HG02870 (cell line): ENCODE measurements around the gene GAGE12J.
"Not testable (repeated sequence)": the region's sequence is repeated elsewhere in the genome, so short reads cannot be mapped to it uniquely, and the experiment has no call there.

Experiments used
- ATAC-seq: cut with Tn5 transposase; IDR thresholded peaks from one replicate; pipeline ENCODE4 v1.9.1; 2021; ENCODE audit warnings: mild to moderate bottlenecking, moderate library complexity; ENCODE audit not compliant: unreplicated experiment

Gene GAGE12J

GRCh38 chrX:49321737-49322136, at the start of gene GAGE12J:
Gene GAGE12J, plus strand, starts transcription at chrX:49322037. Its CDS starts 1,157 bp downstream, at chrX:49323194.
- ATAC-seq, result not testable (repeated sequence)

GRCh38 chrX:49272421-49272820, 49.4 kb upstream of the GAGE12J start:
- ATAC-seq, result no peak

- no peak for ATAC-seq
Measured at GRCh38 chrX:49273181-49273727, 48.6 kb upstream of the GAGE12J start.

- ATAC-seq, result no peak
Measured at GRCh38 chrX:49276207-49276606, 45.6 kb upstream of the GAGE12J start.

GRCh38 chrX:49276671-49277534, 44.9 kb upstream of the GAGE12J start:
- ATAC-seq, result no peak

GRCh38 chrX:49277535-49277830, 44.4 kb upstream of the GAGE12J start:
- no peak for ATAC-seq

GRCh38 chrX:49278081-49278480, 43.8 kb upstream of the GAGE12J start:
- ATAC-seq, result no peak

- no peak for ATAC-seq
Measured at GRCh38 chrX:49282647-49283011, 39.2 kb upstream of the GAGE12J start.

GRCh38 chrX:49284212-49284611, 37.6 kb upstream of the GAGE12J start:
- ATAC-seq, result no peak

GRCh38 chrX:49286136-49286535, 35.7 kb upstream of the GAGE12J start:
- ATAC-seq, result no peak

GRCh38 chrX:49286581-49286980, 35.3 kb upstream of the GAGE12J start:
- no peak for ATAC-seq

GRCh38 chrX:49287665-49288064, 34.2 kb upstream of the GAGE12J start:
- ATAC-seq, result no peak

- ATAC-seq, result no peak
Measured at GRCh38 chrX:49290215-49290614, 31.6 kb upstream of the GAGE12J start.

- ATAC-seq, result peak; percentile 73
Measured at GRCh38 chrX:49291615-49292337, 30.1 kb upstream of the GAGE12J start.

GRCh38 chrX:49292400-49293362, 29.2 kb upstream of the GAGE12J start:
- no peak for ATAC-seq

- ATAC-seq, result not testable (repeated sequence)
Measured at GRCh38 chrX:49299293-49299692, 22.5 kb upstream of the GAGE12J start.

GRCh38 chrX:49300703-49301102, 21.1 kb upstream of the GAGE12J start:
- no peak for ATAC-seq

- no peak for ATAC-seq
Measured at GRCh38 chrX:49303346-49303745, 18.5 kb upstream of the GAGE12J start, which contains the start of gene GAGE10. Gene GAGE10, plus strand, starts transcription at chrX:49303646. Its CDS starts 1,214 bp downstream, at chrX:49304860.

GRCh38 chrX:49307775-49308174, 14.1 kb upstream of the GAGE12J start:
- not testable (repeated sequence) for ATAC-seq

GRCh38 chrX:49308604-49309269, 13.1 kb upstream of the GAGE12J start:
- no peak for ATAC-seq
